HG03469 (cell line): ENCODE measurements around the gene NOD1.
"Not testable (repeated sequence)": the region's sequence is repeated elsewhere in the genome, so short reads cannot be mapped to it uniquely, and the experiment has no call there.

ENCODE experiments used
- ATAC-seq: cut with Tn5 transposase; IDR thresholded peaks from one replicate; pipeline ENCODE4 v1.9.1; 2021; ENCODE audit warnings: mild to moderate bottlenecking, moderate library complexity, moderate number of reproducible peaks; ENCODE audit not compliant: unreplicated experiment

The NOD1 gene

DNA sequence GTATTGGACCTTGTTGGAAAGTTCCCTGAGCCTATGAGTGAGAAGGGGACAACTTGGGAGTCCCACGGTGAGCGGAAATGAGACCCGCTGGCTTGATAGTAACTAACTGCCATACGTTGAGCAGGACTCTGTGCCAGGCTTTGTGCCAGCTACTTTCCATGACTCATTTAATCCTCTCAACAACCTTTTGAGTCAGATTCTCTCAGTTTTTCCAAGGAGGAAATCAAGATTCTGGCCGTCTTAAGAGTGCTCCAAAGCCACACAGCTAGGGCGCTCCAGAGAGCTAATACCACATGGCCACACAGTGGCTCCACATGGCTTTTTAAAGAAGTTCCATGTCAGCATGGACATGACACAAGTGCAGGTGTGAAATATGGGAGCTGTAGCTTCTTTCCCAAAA lies 55.7 kb downstream of the NOD1 start:
- no peak for ATAC-seq

DNA sequence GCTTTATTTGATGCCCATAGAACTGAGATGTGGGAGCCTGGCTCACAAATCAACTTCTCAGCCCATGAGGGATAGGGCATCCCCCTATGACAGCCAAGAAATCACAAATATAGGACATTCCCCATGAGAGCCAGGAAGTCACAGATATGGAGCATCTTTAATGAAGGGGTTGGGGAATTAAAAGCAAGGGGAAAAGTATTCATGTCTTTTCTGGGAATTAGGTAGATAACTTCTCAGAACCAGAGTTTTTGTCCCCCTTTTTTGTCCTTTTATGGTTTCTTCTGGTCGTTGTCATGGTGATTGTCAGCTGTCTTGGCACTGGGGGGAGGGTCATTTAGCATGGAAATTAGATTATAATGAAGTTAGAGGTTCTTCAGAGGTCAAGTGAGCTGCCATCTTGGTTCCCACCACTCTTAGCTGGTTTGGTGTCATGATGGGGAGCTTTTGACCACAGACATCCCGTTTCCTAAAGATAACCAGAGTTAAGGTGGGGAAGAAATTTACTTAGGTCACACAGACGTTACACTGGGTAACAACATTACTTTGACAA lies 56.9 kb downstream of the NOD1 start:
- ATAC-seq: no peak

- no peak for ATAC-seq
These were observed 57.9 kb downstream of the NOD1 start for GRCh38 chr7:30420662-30421061.

GRCh38 chr7:30420080-30420479 lies 58.5 kb downstream of the NOD1 start:
- ATAC-seq: not testable (repeated sequence)

GRCh38 chr7:30413864-30414263 lies 64.7 kb downstream of the NOD1 start:
- no peak for ATAC-seq

- no peak for ATAC-seq
These were observed 65.6 kb downstream of the NOD1 start for GRCh38 chr7:30412782-30413504.

DNA sequence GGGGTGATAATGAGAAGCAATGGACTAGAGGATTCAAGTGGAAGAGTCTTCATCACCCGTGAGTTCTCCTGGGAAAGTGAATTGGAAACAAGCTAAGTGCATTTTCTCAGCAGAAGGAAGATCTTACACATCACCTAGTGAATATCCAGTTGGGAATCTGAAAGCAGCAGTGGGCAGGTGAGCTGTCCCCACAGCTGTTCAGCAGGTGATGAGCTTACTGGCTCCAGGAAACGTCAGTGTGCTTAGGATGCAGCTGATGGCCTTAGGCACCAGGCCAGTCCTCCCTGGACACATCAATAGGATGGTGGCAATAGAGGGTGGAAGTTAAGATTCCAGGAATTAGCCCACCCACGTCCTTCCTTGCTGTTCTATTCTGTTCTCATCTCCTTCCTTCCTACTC lies 66.7 kb downstream of the NOD1 start:
- ATAC-seq: no peak

DNA sequence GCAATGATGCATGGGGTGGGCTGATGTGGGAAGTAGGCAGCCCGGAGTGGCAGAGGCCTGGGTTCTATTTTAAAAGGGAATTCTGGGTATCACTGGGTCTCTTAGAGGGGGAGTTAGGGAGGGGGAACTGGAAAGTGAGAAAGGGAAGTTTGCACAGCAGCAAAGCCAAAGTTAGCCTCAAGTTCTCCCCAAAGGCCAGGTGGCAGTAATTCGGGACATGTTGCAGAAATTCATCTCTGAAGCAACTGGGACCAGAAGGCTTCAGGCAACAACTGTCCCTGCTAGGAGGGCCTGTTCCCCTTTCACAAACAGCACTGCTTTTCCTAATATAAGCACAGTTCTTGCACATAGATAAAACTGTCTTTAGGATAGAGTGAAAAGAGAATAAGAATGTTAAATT lies 67.4 kb downstream of the NOD1 start:
- no peak for ATAC-seq

- ATAC-seq: no peak
These were observed 71.7 kb downstream of the NOD1 start for GRCh38 chr7:30406664-30407425.

DNA sequence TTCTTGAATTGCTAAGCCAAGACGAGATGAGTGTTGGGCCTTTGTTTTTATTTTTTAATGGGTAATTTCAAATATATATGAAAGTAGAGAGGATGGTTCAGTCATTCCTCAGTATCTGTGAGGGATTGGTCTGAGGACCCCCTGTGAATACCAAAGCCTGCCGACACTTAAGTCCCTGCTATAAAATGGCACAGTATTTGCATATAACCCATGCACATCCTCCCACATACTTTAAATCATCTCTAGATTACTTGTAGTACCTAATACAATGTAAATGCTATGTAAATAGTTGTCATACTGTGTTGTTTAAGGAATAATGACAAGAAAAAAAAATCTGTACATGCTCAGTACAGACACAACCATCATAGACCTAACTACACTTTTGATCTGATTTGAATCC lies 73.4 kb downstream of the NOD1 start:
- no peak for ATAC-seq

DNA sequence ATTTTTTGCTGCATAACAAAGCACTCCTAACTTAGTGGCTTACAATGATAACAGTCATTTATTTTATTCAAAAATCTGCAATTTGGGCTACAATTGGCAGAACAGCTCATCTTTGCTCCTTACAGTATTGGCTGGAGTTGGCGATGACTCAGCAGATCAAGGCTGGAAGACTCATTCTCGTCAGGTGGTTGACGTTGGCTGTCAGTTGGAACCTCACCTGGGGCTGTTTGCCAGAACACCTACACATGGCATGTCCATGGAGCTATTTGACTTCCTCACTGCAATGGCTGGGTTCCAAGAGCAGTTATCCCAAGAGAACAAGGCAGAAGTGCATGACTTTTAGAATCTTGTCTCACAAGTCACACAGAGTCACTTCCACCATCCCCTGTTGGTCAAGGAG lies 75.1 kb downstream of the NOD1 start:
- no peak for ATAC-seq

DNA sequence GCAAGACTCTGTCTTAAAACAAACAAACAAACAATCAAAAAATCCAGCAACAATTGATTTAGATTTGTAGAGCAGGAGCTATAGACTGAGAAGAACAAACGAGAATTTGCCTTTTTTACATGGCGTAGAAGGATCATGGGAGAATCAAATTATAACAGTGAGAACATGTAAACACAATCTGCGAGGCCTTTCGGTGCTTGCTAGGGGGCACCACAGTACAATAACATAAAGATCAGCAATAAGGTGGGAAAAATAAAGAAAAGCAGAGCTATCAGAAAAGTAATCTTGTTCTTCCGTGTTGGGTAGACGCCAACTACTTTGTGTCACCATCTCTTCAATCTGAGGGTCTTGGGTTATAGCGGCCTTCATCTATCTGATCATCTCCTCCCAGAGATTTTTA lies 82.2 kb downstream of the NOD1 start:
- ATAC-seq: no peak

DNA sequence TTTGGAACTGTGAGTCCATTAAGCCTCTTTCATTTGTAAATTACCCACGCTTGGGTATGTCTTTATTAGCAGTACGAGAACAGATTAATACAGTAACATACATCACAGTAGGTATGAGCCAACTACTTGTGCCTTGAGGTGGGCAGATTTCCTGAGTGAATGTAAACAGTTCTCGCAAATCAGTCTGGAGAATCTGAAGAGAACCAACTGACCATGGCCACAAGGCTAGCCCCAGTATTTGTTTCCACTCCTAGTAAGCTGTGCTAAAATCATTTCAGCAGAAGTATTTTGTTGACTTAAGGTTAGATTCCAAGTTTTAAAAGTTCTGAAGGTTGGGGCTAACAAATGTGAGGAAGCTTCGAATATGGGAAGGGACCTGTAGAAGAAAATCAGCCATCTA lies 82.9 kb downstream of the NOD1 start:
- no peak for ATAC-seq

DNA sequence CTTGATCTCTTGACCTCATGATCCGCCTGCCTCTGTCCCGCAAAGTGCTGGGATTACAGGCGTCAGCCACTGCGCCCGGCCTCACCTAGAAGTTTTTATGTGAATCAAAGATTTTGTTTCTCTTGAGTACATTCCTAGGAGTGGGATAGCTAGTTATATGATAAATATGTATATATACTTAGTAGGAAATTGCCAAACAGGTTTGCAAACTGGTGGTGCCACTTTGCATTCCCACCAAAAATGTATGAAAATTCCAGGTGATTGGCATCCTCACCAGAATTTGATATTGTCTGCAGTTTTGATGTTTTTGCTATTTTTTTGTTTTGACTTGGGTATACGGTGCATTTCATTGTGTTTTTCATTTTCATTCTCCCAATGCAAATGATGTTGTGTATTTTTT lies 86.8 kb downstream of the NOD1 start:
- no peak for ATAC-seq

- ATAC-seq: no peak
These were observed 87.6 kb downstream of the NOD1 start for GRCh38 chr7:30390736-30391636.

- ATAC-seq: no peak
These were observed 88.8 kb downstream of the NOD1 start for GRCh38 chr7:30389791-30390190.

- ATAC-seq: no peak
These were observed 96.0 kb downstream of the NOD1 start for GRCh38 chr7:30382607-30383006.

DNA sequence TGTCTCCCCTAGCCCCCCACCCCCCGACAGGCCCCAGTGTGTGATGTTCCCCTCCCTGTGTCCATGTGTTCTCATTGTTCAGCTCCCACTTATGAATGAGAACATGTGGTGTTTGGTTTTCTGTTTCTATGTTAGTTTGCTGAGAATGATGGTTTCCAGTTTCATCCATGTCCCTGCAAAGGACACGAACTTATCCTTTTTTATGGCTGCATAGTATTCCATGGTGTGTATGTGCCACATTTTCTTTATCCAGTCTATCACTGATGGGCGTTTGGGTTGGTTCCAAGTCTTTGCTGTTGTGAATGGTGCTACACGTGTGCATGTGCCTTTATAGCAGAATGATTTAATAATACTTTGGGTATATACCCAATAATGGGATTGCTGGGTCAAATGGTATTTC lies 97.8 kb downstream of the NOD1 start:
- ATAC-seq: not testable (repeated sequence)

GRCh38 chr7:30380294-30380693 lies 98.3 kb downstream of the NOD1 start:
- no peak for ATAC-seq

GRCh38 chr7:30379741-30380140 lies 98.8 kb downstream of the NOD1 start:
- no peak for ATAC-seq

GRCh38 chr7:30379131-30379530 lies 99.5 kb downstream of the NOD1 start:
- ATAC-seq: no peak
